Stimulated activated CD4-positive, alpha-beta T cell treated with anti-CD3 and anti-CD28 coated beads, TNF-alpha, amount 100 ng/mL, for 24 hours (primary cell): ENCODE results near the gene HSPBP1.

Source experiments
- DNase-seq, 3 experiments: peaks; one replicate each; pipeline ENCODE4 v3.0.0-alpha.2; 2020; ENCODE audit warnings: low read depth in 3 of 3

The HSPBP1 gene

DNA sequence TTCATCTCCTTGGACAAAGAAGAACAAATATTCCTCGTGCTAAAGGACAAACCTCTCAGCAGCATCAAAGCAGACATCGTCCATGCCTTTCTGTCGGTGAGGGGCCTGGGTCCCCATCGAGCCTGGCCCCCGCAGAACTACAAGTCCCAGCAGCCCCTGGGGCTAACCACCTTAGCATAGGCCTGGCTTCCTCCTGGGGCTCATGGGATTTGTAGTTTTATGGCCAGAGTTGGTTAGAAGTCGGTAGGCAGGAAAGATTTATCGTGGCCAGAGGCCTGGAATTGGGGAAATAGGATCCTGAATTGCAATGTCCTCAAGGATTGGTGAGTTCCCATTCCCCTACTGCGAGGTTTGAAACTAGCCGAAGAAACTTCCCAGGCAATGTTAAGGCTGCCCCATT, 25.6 kb upstream of the HSPBP1 start:
- DNase-seq = peak in 2 of 3 experiments; percentile 29 to 43

DNA sequence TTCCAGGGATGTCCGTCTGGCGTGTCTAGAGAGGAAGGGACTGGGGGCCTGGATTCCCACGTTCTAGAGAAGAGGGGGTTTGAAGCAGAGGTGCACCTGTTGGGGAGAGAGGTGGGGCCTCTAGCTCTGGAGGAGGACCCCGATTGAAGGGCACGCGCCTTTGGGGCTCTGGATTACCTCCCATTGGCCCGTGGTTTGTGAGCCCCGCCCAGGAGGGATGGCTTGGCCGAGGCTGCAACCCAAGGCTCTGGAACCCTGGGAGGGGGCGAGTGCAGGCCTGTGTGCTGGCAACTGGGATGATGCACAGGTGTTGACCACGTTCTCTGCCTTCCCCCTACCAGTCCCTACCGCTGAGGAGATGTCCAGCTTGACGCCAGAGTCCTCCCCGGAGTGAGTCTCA, 25.1 kb upstream of the HSPBP1 start:
- DNase-seq = no peak

DNA sequence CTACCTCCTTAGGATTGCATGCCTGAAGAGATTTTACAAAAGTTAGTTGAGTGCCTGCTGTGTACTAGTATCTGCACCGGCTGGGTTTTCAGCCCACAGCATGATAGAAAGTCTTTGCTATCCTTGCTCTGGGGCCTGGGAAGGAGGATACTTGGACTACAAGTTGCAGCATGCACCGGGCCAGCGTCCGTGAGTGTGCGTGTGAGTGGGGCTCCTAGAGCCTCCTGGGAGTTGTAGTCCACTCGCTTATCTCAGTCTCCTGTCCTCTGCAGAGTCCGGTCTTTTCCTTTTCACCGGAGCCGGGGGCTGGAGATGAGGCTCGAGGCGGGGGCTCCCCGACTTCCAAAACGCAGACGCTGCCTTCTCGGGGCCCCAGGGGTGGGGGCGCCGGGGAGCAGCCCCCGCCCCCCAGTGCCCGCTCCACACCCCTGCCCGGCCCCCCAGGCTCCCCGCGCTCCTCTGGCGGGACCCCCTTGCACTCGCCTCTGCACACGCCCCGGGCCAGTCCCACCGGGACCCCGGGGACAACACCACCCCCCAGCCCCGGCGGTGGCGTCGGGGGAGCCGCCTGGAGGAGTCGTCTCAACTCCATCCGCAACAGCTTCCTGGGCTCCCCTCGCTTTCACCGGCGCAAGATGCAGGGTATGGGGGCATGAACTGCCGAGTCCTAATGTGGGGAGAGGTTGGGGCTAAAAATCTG, 24.5 kb upstream of the HSPBP1 start:
- DNase-seq = peak in 1 of 3 experiments; percentile 23

DNA sequence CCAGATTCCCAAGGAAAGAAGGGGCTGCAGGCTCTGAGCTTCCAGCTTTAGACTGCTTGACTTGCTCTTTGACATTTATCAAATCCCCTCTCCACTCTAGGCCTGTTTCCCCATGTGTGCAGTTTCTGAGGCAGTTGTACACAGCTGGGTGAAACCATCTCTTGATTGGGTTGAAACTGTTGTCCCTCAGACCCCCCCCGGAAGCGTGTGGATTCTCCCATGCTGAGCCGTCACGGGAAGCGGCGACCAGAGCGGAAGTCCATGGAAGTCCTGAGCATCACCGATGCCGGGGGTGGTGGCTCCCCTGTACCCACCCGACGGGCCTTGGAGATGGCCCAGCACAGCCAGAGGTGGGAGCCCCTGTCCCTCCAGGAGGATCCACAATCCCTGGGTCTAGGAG, 23.6 kb upstream of the HSPBP1 start:
- no peak for DNase-seq

DNA sequence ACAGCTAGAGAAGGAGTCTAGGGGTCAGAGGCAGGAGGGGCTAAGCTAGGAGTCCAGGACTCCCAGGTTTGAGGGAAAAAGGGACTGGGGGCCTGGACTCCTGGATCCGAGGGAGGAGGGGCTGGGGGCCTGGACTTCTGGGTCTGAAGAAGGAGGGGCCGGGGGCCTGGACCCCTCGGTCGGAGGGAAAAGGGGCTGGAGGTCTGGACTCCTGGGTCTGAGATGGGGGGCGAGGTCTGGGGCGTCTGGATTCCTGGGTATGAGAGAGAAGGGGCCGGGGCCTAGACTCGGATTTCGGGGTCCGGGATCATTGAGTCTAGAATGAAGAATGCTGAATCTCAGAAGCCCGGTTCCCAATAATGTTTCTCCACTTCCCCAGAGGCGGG, 22.4 kb upstream of the HSPBP1 start:
- DNase-seq = no peak

DNA sequence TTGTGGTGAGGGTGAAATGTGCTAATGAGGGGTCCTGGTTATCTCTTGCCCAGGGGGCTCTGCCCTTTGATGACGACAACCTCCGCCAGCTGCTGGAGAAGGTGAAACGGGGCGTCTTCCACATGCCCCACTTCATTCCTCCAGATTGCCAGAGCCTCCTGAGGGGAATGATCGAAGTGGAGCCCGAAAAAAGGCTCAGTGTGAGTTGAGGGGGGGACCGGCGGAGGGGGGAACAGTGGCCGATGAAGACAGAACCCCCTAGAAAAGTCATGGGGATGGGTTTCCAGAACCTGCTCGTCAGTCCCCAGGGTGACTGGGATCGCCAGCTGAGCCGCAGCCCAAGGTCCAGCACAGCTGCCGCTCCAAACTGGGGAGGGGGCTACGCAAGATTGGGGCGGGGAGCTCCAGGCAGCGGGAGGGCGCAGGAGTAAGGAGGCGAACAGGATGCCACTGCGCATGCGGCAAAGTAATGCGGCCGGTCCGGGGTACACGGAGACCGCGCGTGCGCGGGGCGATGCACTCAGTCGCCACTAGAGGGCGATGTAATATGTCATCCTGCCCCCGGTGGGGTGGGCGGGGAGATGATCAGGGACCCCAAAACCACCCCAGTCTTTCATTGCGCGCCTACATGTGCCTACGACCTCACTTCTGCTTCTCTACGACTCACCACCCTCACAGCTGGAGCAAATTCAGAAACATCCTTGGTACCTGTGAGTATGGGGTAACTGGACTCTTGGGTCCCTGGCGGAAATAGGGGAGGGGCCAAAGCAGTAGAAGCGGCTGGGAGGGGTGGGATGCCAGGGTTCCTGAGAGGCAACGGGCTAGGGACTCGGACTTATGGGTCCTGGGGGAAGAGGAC, 21.8 kb upstream of the HSPBP1 start:
- DNase-seq = peak; percentile 92 to 96 (median 94)

DNA sequence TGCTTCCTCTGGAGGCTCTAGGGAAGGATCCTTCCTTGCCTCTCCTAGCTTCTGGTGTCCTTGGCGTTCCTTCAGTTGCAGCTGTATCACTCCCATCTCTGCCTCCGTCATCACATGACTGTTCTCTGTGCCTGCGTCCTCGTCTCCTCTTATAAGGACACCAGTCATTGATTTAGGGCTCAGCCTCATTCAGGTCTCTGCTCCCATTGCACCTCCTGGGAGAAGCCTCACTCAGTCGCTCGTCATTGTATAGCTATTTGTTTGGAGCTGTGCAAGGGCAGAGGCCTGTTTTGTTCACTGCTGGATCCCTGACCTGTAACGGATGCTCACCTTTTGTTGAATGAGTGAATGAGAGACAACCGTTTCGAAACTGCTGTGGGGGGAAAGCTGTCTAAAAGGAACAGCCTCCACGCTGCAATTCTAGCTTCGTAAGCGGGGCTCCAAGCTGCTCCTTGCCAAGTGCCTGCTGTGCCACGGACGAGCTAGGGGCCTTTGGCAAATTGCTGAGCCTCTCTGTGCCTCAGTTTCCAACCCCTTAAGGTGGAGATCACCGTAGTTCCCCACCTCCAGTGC, 21.1 kb upstream of the HSPBP1 start:
- no peak for DNase-seq

DNA sequence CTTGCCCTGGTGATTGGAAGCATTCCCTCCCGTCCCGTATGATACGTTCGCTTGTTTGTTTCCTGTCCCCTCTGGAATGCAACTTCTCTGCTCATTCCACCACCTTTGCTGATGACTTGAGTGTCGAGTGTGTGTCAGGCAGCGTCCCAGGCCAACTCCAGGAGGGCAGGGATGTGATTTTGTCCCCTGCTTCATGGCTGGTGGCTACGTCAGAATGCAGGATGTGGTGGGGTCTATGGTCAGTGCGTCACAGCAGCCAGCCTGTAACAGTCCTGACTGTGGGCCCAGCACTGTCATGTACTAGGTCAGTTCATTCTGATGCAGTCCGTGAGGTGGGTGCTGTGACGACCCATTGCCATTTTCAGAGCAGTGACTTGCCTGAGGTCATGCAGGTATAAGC, 20.1 kb upstream of the HSPBP1 start:
- no peak for DNase-seq

DNA sequence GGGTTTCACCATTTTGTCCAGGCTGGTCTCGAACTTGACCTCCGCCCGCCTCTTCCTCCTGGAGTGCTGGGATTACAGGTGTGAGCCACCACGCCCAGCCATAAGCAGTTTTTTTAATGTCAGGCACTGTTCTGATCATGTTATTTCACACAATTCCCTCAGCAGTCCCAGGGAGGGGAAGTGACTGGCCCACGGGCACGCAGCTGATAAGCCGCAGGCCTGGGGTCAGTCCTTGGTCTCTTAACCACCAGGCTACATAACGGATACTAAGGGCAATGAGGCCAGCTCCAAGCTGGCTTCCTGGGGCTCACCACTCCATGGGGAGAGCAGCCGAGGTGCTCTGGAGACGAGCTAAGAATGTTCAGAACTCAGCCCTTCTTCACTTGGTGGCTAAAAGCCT, 17.4 kb upstream of the HSPBP1 start:
- DNase-seq = no peak

DNA sequence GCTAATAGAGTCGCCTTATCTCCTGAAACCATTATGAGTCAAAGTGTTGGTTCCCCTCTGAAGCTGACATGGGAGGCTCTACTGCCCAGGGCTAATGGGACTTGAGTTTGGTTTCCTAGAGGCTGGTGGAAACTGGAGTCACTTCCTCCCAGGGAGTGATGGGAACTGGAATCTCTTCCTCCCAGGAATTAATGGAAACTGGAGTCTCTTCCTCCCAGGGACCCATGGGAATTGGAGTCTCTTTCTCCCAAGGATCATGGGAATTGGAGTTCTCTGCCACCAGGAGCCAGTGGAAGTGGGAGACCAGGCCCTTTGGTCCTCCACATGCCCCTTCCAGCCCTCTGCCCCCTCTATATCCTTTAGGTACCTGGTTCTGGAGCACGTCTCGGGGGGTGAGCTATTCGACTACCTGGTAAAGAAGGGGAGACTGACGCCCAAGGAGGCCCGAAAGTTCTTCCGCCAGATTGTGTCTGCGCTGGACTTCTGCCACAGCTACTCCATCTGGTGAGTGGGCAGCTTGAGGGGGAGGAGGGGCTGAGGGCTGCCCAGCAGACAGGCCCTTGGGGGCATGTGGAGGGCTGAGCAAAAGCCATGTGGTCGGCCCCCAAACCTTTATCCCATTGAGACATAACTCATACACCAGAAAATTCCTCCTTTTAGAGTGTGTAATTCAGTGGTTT, 9.3 kb upstream of the HSPBP1 start:
- no peak for DNase-seq

DNA sequence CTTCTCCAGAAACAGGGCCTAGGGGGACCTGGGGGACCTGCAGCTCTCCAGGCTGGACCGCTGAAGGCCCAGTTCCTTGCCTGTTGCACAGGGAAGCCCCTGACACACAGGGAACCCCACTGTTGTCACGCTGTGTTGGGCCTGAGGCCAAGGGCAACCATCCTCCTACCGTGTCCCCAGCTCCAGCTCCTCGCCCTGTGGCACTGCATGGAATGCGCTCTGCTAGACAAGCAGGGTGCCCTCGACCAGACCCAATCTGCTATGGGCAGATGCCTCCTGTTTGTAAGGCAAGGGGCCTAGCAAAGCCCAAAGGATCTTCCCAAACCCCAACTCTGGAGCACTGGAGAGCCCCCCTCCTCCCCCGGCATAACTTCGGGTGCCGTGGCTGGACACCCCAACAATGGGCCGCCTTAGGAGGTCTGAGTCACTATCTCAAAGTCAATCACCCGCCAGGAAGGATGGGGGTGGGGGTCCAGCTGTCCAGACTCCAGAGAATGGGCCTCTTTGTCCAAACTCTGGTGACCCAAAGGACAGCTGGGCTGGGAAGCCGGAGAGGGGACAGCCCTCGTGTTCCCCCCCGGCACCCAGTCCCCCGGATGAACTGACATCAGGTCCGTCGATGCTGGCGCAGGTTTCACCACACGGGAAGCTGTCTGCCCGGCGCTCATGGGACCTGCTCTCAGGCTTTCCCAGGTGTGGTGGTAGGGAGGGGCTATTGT, 7.6 kb upstream of the HSPBP1 start:
- no peak for DNase-seq

DNA sequence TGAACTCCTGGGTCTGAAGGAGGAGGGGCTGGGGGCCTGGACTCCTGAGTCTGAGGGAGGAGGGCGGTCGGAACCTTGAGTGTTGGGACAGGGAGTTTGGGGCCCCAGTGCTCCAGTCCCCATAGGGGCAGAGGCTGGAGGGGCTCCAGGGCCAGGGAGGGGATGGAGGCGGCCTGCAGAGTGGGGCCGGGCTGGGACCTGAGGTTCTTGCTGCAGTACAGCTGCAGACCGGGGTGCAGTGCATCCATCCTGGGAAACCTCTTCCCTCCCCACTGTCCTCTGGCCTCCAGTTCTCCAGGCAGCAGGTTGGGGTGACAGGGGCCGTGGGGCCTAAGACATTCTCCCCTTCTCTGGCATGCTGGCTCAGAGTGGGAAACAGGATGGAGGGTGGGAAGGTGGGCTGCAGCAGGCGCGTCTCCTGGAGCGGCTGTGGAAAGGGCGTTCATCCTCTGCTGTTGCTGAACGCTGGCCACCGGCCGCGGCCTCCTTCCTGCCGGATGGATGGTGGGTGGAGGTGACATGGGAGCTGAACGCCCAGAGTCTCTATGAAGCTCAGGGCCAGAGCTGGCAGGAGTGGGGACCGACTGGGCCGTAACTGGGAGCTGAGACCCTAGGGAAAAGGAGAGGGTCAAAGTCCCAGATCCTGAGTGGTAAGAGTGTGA, 5.5 kb upstream of the HSPBP1 start:
- DNase-seq = no peak

DNA sequence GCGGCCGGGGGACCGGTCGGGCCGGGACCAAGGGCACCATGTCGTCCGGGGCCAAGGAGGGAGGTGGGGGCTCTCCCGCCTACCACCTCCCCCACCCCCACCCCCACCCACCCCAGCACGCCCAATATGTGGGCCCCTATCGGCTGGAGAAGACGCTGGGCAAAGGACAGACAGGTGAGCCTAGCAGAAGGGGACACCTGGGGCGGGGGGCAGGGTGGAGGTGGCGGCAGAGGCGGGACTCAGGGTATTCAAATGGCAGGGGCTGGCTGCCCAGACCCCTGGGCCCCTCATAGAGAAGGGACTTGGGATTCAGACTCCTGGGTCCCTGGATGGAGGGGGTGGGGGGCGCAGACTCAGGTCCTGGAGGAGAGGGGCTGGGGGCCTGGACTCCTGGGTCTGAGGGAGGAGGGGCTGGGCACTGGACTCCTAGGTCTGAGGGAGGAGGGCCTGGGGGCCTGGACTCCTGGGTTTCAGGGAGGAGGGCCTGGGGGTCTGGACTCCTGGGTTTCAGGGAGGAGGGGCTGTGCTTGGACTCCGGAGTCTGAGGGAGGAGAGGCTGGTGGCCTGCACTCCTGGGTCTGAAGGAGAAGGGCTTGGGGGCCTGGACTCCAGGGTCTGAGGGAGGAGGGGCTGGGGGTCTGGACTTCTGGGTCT, 4.6 kb upstream of the HSPBP1 start:
- DNase-seq = no peak

DNA sequence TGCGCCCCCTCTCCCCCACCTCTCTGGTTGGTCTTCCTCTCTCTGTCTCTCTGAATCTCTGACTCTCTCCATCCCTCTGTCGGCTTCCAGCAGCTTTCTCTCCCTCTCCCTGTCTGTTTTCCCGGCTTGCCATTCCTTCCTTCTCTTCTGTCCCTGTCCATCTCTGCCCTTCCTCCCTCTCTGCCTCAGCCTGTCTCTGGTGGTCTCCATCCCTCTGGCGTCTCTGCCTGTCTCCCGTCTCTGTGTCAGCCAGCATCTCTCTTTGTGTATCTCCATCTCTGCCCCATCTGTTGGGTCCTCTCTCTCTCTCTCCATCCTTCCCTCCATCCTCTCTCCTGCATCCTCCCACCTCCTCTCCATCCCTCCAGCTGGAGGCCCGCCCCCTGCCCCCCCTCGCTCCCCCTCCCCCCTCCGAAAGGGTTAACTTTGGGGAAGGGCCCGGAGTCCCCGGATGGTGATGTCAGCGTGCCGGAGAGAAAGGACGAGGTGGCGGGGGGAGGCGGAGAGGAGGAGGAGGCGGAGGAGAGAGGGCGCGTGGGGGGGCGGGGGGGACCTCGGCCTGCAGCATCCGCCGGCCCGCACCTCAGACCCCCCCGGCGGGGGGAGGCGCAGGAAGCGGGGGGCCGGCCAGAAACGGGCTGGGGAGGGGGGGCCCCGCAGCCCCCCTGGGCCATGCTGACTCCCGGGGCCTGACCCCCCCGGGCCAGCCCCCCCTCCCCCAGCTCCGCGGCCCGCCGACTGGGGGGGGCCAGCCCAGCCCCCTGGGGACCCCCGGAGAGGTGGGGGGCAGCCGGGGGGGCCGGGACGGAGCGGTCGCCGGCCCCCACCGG, 3.9 kb upstream of the HSPBP1 start, which contains the start of gene BRSK1:
Gene BRSK1, plus strand, starts transcription at position 450 of the 830 bp plus-strand sequence. CDS start 446 bp downstream, outside the sequence.
- DNase-seq = peak in 2 of 3 experiments; percentile 22 to 36

DNA sequence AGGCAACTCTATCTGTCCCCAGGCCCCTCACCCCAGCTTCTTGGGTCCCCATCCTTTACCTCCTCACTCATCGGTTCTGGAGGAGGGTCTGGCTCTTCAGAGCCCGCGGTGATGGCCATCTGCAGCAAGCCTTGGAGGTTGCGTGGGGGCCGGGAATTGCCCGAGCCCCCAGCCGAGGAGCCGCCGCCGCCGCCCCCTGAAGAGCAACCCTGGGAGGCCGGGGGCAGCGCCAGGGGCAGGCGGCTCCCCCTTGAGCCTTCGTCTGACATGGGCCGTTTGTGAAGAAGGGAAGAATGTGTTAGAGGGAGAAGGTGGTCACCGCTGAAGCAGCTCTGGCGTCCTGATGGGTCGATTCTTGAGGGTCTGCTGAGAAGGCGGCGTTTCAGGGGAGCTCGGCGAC, 570 bp downstream of the HSPBP1 start:
- no peak for DNase-seq

DNA sequence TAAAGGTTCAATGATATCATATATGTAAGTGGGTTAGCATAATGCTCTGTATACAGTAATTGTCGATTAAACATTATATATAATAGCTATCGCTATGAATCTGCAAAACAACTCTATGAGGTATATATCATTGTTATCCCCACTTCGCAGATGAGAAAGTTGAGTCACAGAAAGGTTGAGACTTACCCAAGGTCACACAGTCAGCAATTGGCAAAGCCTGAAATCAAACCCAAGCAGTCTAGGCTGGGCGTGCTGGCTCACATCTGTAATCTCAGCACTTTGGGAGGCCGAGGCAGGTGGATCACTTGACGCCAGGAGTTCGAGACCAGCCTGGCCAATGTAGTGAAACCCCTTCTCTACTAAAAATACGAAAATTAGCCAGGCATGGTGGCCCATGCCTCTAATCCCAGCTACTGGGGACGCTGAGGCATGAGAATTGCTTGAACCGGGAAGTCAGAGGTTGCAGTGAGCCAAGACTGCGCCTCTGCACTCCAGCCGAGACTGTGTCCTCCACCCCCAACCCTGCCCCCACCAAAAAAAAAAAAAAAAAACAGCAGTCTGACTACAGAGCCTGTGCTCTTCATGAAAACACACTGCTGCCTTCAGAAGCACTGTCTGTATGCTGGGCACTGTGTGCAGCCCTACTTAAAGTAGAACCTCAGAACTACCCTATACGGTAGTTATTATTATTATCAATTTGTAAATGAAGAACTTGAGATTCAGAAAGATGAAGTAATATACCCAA, 1.3 kb downstream of the HSPBP1 start:
- no peak for DNase-seq

DNA sequence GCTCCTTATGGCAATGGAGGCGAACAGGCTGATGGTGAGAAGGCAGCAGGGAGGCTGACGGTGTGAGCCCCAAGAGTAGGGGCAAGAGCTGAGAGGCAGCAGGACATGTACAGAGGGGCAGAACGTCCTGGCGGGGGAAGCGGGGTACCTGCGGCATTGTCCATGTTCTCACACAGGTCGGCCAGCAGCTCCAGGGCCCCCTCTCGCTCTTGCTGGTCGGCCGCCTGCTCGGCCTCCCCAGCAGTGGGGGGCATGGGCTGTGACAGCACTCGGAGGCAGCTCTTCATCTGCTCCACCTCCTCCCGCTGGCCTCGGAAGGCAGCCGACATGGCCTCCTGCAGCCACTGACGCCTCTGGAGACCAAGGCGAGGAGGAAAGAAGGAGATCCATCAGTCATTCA, 2.4 kb downstream of the HSPBP1 start:
- no peak for DNase-seq

DNA sequence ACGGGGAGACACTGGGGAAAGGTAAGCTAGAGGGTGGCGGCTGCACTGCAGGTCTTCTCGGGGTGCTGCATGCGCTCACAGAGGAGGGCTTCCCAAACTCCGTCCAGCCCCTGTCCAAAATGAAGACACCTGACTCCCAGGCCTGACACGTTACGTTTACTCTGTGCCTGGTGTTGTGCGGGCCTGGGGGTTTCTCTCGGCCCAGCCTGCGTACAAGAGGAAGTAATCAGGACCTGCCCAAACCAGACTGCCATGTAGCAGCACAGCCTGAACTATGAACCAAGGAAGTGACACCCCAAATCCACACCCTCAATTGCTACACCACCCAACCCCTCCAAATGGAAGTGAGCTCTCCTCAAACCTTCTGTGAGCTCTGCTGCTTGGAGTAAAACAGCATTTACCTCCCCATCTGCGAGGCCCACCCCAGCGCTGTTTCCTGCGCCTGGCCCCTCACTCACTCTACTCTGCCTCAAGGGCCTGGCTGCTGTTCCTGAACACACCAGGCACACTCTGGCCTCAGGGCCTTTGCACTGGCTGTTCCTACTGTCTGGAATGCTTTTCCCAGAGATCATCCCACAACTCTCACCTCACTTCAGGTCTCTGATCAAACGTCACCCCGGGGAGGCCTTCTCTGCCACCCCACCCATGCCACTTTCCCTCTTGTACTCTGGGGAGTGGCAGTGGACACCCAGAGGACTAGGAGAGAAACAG, 3.0 kb downstream of the HSPBP1 start:
- DNase-seq = no peak
